ENCODE measurements around the gene SLC22A15.
"Not testable (repeated sequence)": the region's sequence is repeated elsewhere in the genome, so short reads cannot be mapped to it uniquely, and the experiment has no call there.

The SLC22A15 gene

GRCh38 chr1:115980156-115980555 lies 3.8 kb downstream of the SLC22A15 start:
- H3K27ac ChIP-seq (ENCODE audit: low read depth, low read length) = no peak overlapping the region
- H3K4me3 ChIP-seq (ENCODE audit: low read depth in 1 of 5, low read length in 5 of 5) = no peak overlapping the region
- no peaks in the 10 kb centered on the region for H3K36me3 ChIP-seq (ENCODE audit: control insufficient read depth in 5 of 5, insufficient read depth in 5 of 5, low read length in 5 of 5)
- H3K9me3 ChIP-seq (ENCODE audit: control insufficient read depth in 5 of 5, low read length in 5 of 5) = no peaks in the 10 kb centered on the region
- H3K4me1 ChIP-seq (ENCODE audit: control insufficient read depth in 5 of 5, insufficient read depth in 5 of 5, low read length in 5 of 5) = peaks cover 0 to 22% (median 11%) of the 10 kb centered on the region in 5 donors
- peaks cover 0 to 3% (median 0%) of the 10 kb centered on the region in 5 donors for H3K27me3 ChIP-seq (ENCODE audit: control insufficient read depth in 5 of 5, insufficient read depth in 4 of 5, low read length in 5 of 5)
- H3K9ac ChIP-seq (ENCODE audit: low read length in 5 of 5) = no peak overlapping the region

- no peaks in the 10 kb centered on the region for H3K27me3 ChIP-seq (ENCODE audit: control insufficient read depth in 5 of 5, insufficient read depth in 4 of 5, low read length in 5 of 5)
- peaks cover 0 to 17% (median 9%) of the 10 kb centered on the region in 5 donors for H3K4me1 ChIP-seq (ENCODE audit: control insufficient read depth in 5 of 5, insufficient read depth in 5 of 5, low read length in 5 of 5)
- no peak overlapping the region for H3K27ac ChIP-seq (ENCODE audit: low read depth, low read length)
- H3K9ac ChIP-seq (ENCODE audit: low read length in 5 of 5) = no peak overlapping the region
- no peak overlapping the region for H3K4me3 ChIP-seq (ENCODE audit: low read depth in 1 of 5, low read length in 5 of 5)
- H3K36me3 ChIP-seq (ENCODE audit: control insufficient read depth in 5 of 5, insufficient read depth in 5 of 5, low read length in 5 of 5) = no peaks in the 10 kb centered on the region
- H3K9me3 ChIP-seq (ENCODE audit: control insufficient read depth in 5 of 5, low read length in 5 of 5) = no peaks in the 10 kb centered on the region
Observed at GRCh38 chr1:115980998-115981993, 5.0 kb downstream of the SLC22A15 start.

GRCh38 chr1:115982400-115982799 lies 6.1 kb downstream of the SLC22A15 start:
- no peak overlapping the region for H3K9ac ChIP-seq (ENCODE audit: low read length in 5 of 5)
- H3K36me3 ChIP-seq (ENCODE audit: control insufficient read depth in 5 of 5, insufficient read depth in 5 of 5, low read length in 5 of 5) = no peaks in the 10 kb centered on the region
- no peak overlapping the region for H3K27ac ChIP-seq (ENCODE audit: low read depth, low read length)
- no peaks in the 10 kb centered on the region for H3K9me3 ChIP-seq (ENCODE audit: control insufficient read depth in 5 of 5, low read length in 5 of 5)
- no peak overlapping the region for H3K4me3 ChIP-seq (ENCODE audit: low read depth in 1 of 5, low read length in 5 of 5)
- peaks cover 0 to 7% (median 3%) of the 10 kb centered on the region in 5 donors for H3K4me1 ChIP-seq (ENCODE audit: control insufficient read depth in 5 of 5, insufficient read depth in 5 of 5, low read length in 5 of 5)
- H3K27me3 ChIP-seq (ENCODE audit: control insufficient read depth in 5 of 5, insufficient read depth in 4 of 5, low read length in 5 of 5) = no peaks in the 10 kb centered on the region

DNA sequence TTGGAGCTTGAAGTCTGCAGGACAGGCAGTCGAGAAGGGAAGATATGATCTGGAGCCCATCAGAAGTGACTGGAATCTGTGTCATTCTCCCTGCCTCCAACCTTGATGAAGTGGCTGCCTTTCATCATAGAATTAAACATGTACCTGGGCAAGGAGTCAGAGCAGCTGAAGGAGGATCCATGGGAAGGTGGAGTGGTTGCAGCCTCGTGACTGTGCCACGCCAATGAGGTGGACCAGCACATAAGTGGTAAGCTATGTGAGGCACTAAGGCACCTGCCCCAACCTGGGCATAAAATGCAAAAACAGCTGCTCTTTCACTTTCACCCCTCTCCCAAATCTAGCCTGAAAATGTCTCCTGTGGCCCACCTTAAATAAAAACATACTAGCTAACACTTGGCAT lies 7.3 kb downstream of the SLC22A15 start:
- no peaks in the 10 kb centered on the region for H3K36me3 ChIP-seq (ENCODE audit: control insufficient read depth in 5 of 5, insufficient read depth in 5 of 5, low read length in 5 of 5)
- no peaks in the 10 kb centered on the region for H3K27me3 ChIP-seq (ENCODE audit: control insufficient read depth in 5 of 5, insufficient read depth in 4 of 5, low read length in 5 of 5)
- no peak overlapping the region for H3K27ac ChIP-seq (ENCODE audit: low read depth, low read length)
- no peak overlapping the region for H3K4me3 ChIP-seq (ENCODE audit: low read depth in 1 of 5, low read length in 5 of 5)
- peaks cover 0 to 4% (median 2%) of the 10 kb centered on the region in 5 donors for H3K4me1 ChIP-seq (ENCODE audit: control insufficient read depth in 5 of 5, insufficient read depth in 5 of 5, low read length in 5 of 5)
- H3K9ac ChIP-seq (ENCODE audit: low read length in 5 of 5) = no peak overlapping the region
- no peaks in the 10 kb centered on the region for H3K9me3 ChIP-seq (ENCODE audit: control insufficient read depth in 5 of 5, low read length in 5 of 5)

- Histone ChIP-seq H3K9ac (ENCODE audit: low read length in 5 of 5) (no peak overlapping the region), H3K4me1 (ENCODE audit: control insufficient read depth in 5 of 5, insufficient read depth in 5 of 5, low read length in 5 of 5) (no peaks in the 10 kb centered on the region), H3K27me3 (ENCODE audit: control insufficient read depth in 5 of 5, insufficient read depth in 4 of 5, low read length in 5 of 5) (no peaks in the 10 kb centered on the region), H3K9me3 (ENCODE audit: control insufficient read depth in 5 of 5, low read length in 5 of 5) (no peaks in the 10 kb centered on the region), H3K4me3 (ENCODE audit: low read depth in 1 of 5, low read length in 5 of 5) (no peak overlapping the region), H3K27ac (ENCODE audit: low read depth, low read length) (no peak overlapping the region), H3K36me3 (ENCODE audit: control insufficient read depth in 5 of 5, insufficient read depth in 5 of 5, low read length in 5 of 5) (no peaks in the 10 kb centered on the region)
Observed at GRCh38 chr1:115987623-115988022, 11.3 kb downstream of the SLC22A15 start.

- Histone ChIP-seq H3K9ac (ENCODE audit: low read length in 5 of 5) (no peak overlapping the region), H3K9me3 (ENCODE audit: control insufficient read depth in 5 of 5, low read length in 5 of 5) (no peaks in the 10 kb centered on the region), H3K27me3 (ENCODE audit: control insufficient read depth in 5 of 5, insufficient read depth in 4 of 5, low read length in 5 of 5) (no peaks in the 10 kb centered on the region), H3K4me1 (ENCODE audit: control insufficient read depth in 5 of 5, insufficient read depth in 5 of 5, low read length in 5 of 5) (no peaks in the 10 kb centered on the region), H3K4me3 (ENCODE audit: low read depth in 1 of 5, low read length in 5 of 5) (no peak overlapping the region), H3K27ac (ENCODE audit: low read depth, low read length) (no peak overlapping the region), H3K36me3 (ENCODE audit: control insufficient read depth in 5 of 5, insufficient read depth in 5 of 5, low read length in 5 of 5) (peaks cover 0 to 4% (median 0%) of the 10 kb centered on the region in 5 donors)
Observed at GRCh38 chr1:115988953-115989352, 12.6 kb downstream of the SLC22A15 start.

GRCh38 chr1:115989699-115990098 lies 13.4 kb downstream of the SLC22A15 start:
- no peaks in the 10 kb centered on the region for H3K27me3 ChIP-seq (ENCODE audit: control insufficient read depth in 5 of 5, insufficient read depth in 4 of 5, low read length in 5 of 5)
- no peaks in the 10 kb centered on the region for H3K4me1 ChIP-seq (ENCODE audit: control insufficient read depth in 5 of 5, insufficient read depth in 5 of 5, low read length in 5 of 5)
- H3K9ac ChIP-seq (ENCODE audit: low read length in 5 of 5) = no peak overlapping the region
- no peak overlapping the region for H3K4me3 ChIP-seq (ENCODE audit: low read depth in 1 of 5, low read length in 5 of 5)
- no peaks in the 10 kb centered on the region for H3K9me3 ChIP-seq (ENCODE audit: control insufficient read depth in 5 of 5, low read length in 5 of 5)
- peaks cover 0 to 4% (median 0%) of the 10 kb centered on the region in 5 donors for H3K36me3 ChIP-seq (ENCODE audit: control insufficient read depth in 5 of 5, insufficient read depth in 5 of 5, low read length in 5 of 5)
- H3K27ac ChIP-seq (ENCODE audit: low read depth, low read length) = no peak overlapping the region

GRCh38 chr1:115991909-115992308 lies 15.6 kb downstream of the SLC22A15 start:
- Histone ChIP-seq H3K9ac (ENCODE audit: low read length in 5 of 5) (no peak overlapping the region), H3K27me3 (ENCODE audit: control insufficient read depth in 5 of 5, insufficient read depth in 4 of 5, low read length in 5 of 5) (no peaks in the 10 kb centered on the region), H3K36me3 (ENCODE audit: control insufficient read depth in 5 of 5, insufficient read depth in 5 of 5, low read length in 5 of 5) (peaks cover 0 to 4% (median 0%) of the 10 kb centered on the region in 5 donors), H3K4me1 (ENCODE audit: control insufficient read depth in 5 of 5, insufficient read depth in 5 of 5, low read length in 5 of 5) (no peaks in the 10 kb centered on the region), H3K4me3 (ENCODE audit: low read depth in 1 of 5, low read length in 5 of 5) (no peak overlapping the region), H3K27ac (ENCODE audit: low read depth, low read length) (no peak overlapping the region), H3K9me3 (ENCODE audit: control insufficient read depth in 5 of 5, low read length in 5 of 5) (peaks cover 0 to 3% (median 2%) of the 10 kb centered on the region in 5 donors)

- not testable (repeated sequence) for H3K36me3 ChIP-seq (ENCODE audit: control insufficient read depth in 5 of 5, insufficient read depth in 5 of 5, low read length in 5 of 5); H3K9ac ChIP-seq (ENCODE audit: low read length in 5 of 5); H3K4me1 ChIP-seq (ENCODE audit: control insufficient read depth in 5 of 5, insufficient read depth in 5 of 5, low read length in 5 of 5); H3K27me3 ChIP-seq (ENCODE audit: control insufficient read depth in 5 of 5, insufficient read depth in 4 of 5, low read length in 5 of 5); H3K27ac ChIP-seq (ENCODE audit: low read depth, low read length); H3K4me3 ChIP-seq (ENCODE audit: low read depth in 1 of 5, low read length in 5 of 5)
- H3K9me3 ChIP-seq (ENCODE audit: control insufficient read depth in 5 of 5, low read length in 5 of 5) = peaks cover 0 to 24% (median 12%) of the 10 kb centered on the region in 5 donors
Observed at GRCh38 chr1:115997921-115998320, 21.6 kb downstream of the SLC22A15 start.

- Histone ChIP-seq H3K4me3 (ENCODE audit: low read depth in 1 of 5, low read length in 5 of 5) (no peak overlapping the region), H3K9ac (ENCODE audit: low read length in 5 of 5) (no peak overlapping the region), H3K9me3 (ENCODE audit: control insufficient read depth in 5 of 5, low read length in 5 of 5) (peaks cover 0 to 20% (median 10%) of the 10 kb centered on the region in 5 donors), H3K36me3 (ENCODE audit: control insufficient read depth in 5 of 5, insufficient read depth in 5 of 5, low read length in 5 of 5) (no peaks in the 10 kb centered on the region), H3K27ac (ENCODE audit: low read depth, low read length) (no peak overlapping the region), H3K4me1 (ENCODE audit: control insufficient read depth in 5 of 5, insufficient read depth in 5 of 5, low read length in 5 of 5) (peaks cover 0 to 2% (median 0%) of the 10 kb centered on the region in 5 donors), H3K27me3 (ENCODE audit: control insufficient read depth in 5 of 5, insufficient read depth in 4 of 5, low read length in 5 of 5) (no peaks in the 10 kb centered on the region)
Observed at GRCh38 chr1:116001739-116002487, 25.6 kb downstream of the SLC22A15 start.

Data from subcutaneous abdominal adipose tissue (tissue), 5 donors.